Smooth muscle cell (in vitro differentiated cells): Measurements from ENCODE around the gene GNG2. TPM values are rescaled to one million over a fixed set of nuclear protein-coding genes. Genes with fewer than 3 reads are reported as not detected.

ENCODE experiments used
- DNase-seq: peaks from one replicate; lab custom pipeline; 2025; ENCODE audit not compliant: unreplicated experiment; lab: John Stamatoyannopoulos, UW
- H2AFZ ChIP-seq: fragments of 200-600 bp; sonication (generic); 2 replicates; pipeline ENCODE4 v1.6.0; 2016; ENCODE audit warnings: antibody characterized with exemption, low read depth, mild to moderate bottlenecking
- H3F3A ChIP-seq: fragments of 200-600 bp; sonication (generic); 2 replicates; pipeline ENCODE4 v1.6.0; 2017; ENCODE audit warnings: antibody characterized with exemption, low read depth
- H3K27ac ChIP-seq: fragments of 200-600 bp; sonication (generic); 2 replicates; pipeline ENCODE4 v1.5.1; 2016; ENCODE audit warnings: low read depth, mild to moderate bottlenecking
- H3K27me3 ChIP-seq: fragments of 200-600 bp; sonication (generic); 2 replicates; pipeline ENCODE4 v1.6.1; 2016; ENCODE audit warnings: low read depth, mild to moderate bottlenecking
- H3K36me3 ChIP-seq: fragments of 200-600 bp; sonication (generic); 2 replicates; pipeline ENCODE4 v1.5.1; 2016; ENCODE audit warnings: low read depth
- H3K4me1 ChIP-seq: fragments of 200-600 bp; sonication (generic); 2 replicates; pipeline ENCODE4 v1.5.1; 2016; ENCODE audit warnings: low read depth
- H3K4me2 ChIP-seq: fragments of 200-600 bp; sonication (generic); 2 replicates; pipeline ENCODE4 v1.6.0; 2016; ENCODE audit warnings: mild to moderate bottlenecking
- H3K4me3 ChIP-seq: fragments of 200-600 bp; sonication (generic); 2 replicates; pipeline ENCODE4 v1.5.1; 2016; ENCODE audit warnings: mild to moderate bottlenecking
- H3K79me2 ChIP-seq: fragments of 200-600 bp; sonication (generic); 2 replicates; pipeline ENCODE4 v1.6.0; 2016; ENCODE audit warnings: low read depth, mild to moderate bottlenecking
- H3K9ac ChIP-seq: fragments of 200-600 bp; sonication (generic); 2 replicates; pipeline ENCODE4 v1.6.0; 2016; ENCODE audit warnings: low read depth
- H3K9me3 ChIP-seq: fragments of 200-600 bp; sonication (generic); replicated peaks from 2 replicates; pipeline ENCODE4 v1.5.1; 2016; ENCODE audit warnings: low read depth
- H4K20me1 ChIP-seq: fragments of 200-600 bp; sonication (generic); 2 replicates; pipeline ENCODE4 v1.6.0; 2016; ENCODE audit warnings: low read depth
- CTCF ChIP-seq: fragments of 200-600 bp; sonication (generic); IDR thresholded peaks from 2 replicates; pipeline ENCODE4 v1.5.1; 2017; ENCODE audit warnings: borderline replicate concordance, mild to moderate bottlenecking, antibody characterized with exemption; ENCODE audit not compliant: insufficient read depth, poor library complexity, severe bottlenecking
- WGBS: methylation state at CpG from one replicate; pipeline ENCODE4 v1.1.7; 2016; ENCODE audit warnings: low lambda C conversion rate; 5-methylcytosine and 5-hydroxymethylcytosine counted together
- polyA plus RNA-seq: library from polyadenylated mRNA; unstranded; fragments of >200 nt; fragmentation: Nextera tagmentation; extraction: Ambion mirVana; gene quantifications from 2 replicates; pipeline ENCODE4 v1.2.1, GENCODE V29; 2016
- total RNA-seq: library from RNA; depleted of rRNA; stranded (reverse); fragments of >200 nt; gene quantifications from 2 replicates; pipeline ENCODE4 v1.2.3, GENCODE V29; 2014

GNG2 gene
- total and polyA plus RNA-seq, 2 experiments from 2014 or later = 83.6 to 128 TPM

DNA sequence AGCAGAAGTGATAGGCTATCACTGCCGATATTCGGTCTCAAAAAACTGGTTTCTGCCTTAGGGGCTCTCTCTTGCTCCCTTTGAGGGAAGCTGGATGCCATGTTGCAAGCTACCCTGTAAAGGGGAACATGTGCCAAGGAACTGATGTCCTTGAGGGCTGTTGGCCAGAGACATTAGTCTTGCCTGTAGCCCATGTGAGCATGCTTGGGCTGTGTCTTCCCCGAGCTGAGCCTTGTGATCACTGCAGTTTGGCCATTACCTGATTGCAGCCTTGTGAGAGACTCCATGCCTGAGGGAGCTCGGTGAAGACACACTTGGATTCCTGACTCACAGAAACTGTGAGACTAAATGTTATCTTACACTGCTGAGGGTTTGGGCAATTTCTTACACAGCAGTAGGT lies 147.7 kb downstream of the GNG2 start:
- DNase-seq = no peak
- Histone ChIP-seq H3K4me1 (no peaks in the 10 kb centered on the region), H3K9ac (no peak overlapping the region), H3K9me3 (no peaks in the 10 kb centered on the region), H3K27me3 (no peaks in the 10 kb centered on the region), H2AFZ (no peak overlapping the region), H4K20me1 (no peaks in the 10 kb centered on the region), H3F3A (peaks cover 23% of the 10 kb centered on the region), H3K4me3 (no peak overlapping the region), H3K79me2 (peaks cover 9% of the 10 kb centered on the region), H3K27ac (no peak overlapping the region), H3K4me2 (no peak overlapping the region), H3K36me3 (peaks cover 61% of the 10 kb centered on the region)
- no peak for TF ChIP-seq CTCF
- WGBS = 97% methylated on average over 4 of the region's 4 CpGs

GRCh38 chr14:52010173-52010693 lies 149.8 kb downstream of the GNG2 start:
- Histone ChIP-seq H3K4me3 (no peak overlapping the region), H3K27me3 (no peaks in the 10 kb centered on the region), H3K9me3 (no peaks in the 10 kb centered on the region), H3K4me2 (no peak overlapping the region), H3F3A (peaks cover 16% of the 10 kb centered on the region), H3K27ac (no peak overlapping the region), H2AFZ (no peak overlapping the region), H3K9ac (no peak overlapping the region), H3K79me2 (peaks cover 9% of the 10 kb centered on the region), H3K4me1 (no peaks in the 10 kb centered on the region), H3K36me3 (peaks cover 49% of the 10 kb centered on the region), H4K20me1 (no peaks in the 10 kb centered on the region)
- TF ChIP-seq CTCF = no peak
- DNase-seq = no peak
- WGBS = 91% methylated on average over 3 of the region's 3 CpGs

GRCh38 chr14:52011523-52011922 lies 151.1 kb downstream of the GNG2 start:
- no peaks in the 10 kb centered on the region for H3K4me1 ChIP-seq
- WGBS = 96% methylated on average over 9 of the region's 9 CpGs
- peaks cover 39% of the 10 kb centered on the region for H3K36me3 ChIP-seq

More at GRCh38 chr14:52011523-52011922, 151.1 kb downstream of the GNG2 start:
- H3K27me3 ChIP-seq = no peaks in the 10 kb centered on the region
- H3K9ac ChIP-seq = no peak overlapping the region
- peaks cover 10% of the 10 kb centered on the region for H3F3A ChIP-seq
- no peaks in the 10 kb centered on the region for H3K9me3 ChIP-seq
- no peak overlapping the region for H2AFZ ChIP-seq
- no peak overlapping the region for H3K4me3 ChIP-seq
- no peaks in the 10 kb centered on the region for H4K20me1 ChIP-seq
- DNase-seq = no peak
- H3K27ac ChIP-seq = no peak overlapping the region
- TF ChIP-seq CTCF = no peak
- H3K79me2 ChIP-seq = peaks cover 5% of the 10 kb centered on the region
- H3K4me2 ChIP-seq = no peak overlapping the region
